ENCODE results near the gene TSFM. TPM values are rescaled to one million over a fixed set of nuclear protein-coding genes. Genes with fewer than 3 reads are reported as not detected.
A peak's percentile ranks its signal among the peaks of the same experiment; 100 is the strongest.

Gene TSFM
- polyA plus RNA-seq, 3 donors, result 4.5 to 22.6 (median 21.8) TPM

- DNase-seq, result no peak
- Histone ChIP-seq H3K9me3 (replicated peaks in 1 of 2; ENCODE audit: control insufficient read depth in 1 of 2, insufficient read depth in 1 of 2, low read length in 2 of 2) (no peaks in the 10 kb centered on the region), H3K27ac (ENCODE audit: low read depth in 1 of 2, low read length in 2 of 2) (peak overlapping the region in 1 of 2 donors; percentile 45), H3K27me3 (ENCODE audit: control insufficient read depth in 2 of 2, insufficient read depth in 2 of 2, low read length in 2 of 2) (no peaks in the 10 kb centered on the region), H3K4me2 (replicated peaks; ENCODE audit: extremely low read depth, low read length, poor library complexity, severe bottlenecking) (no peak overlapping the region), H3K36me3 (replicated peaks in 1 of 2; ENCODE audit: control insufficient read depth in 1 of 2, insufficient read depth in 2 of 2, low read length in 2 of 2) (peaks cover 74 to 83% of the 10 kb centered on the region in 2 donors), H3K79me2 (ENCODE audit: insufficient read depth, low read length) (peaks cover 53% of the 10 kb centered on the region), H4K20me1 (ENCODE audit: insufficient read depth, low read length) (peaks cover 100% of the 10 kb centered on the region), H3K9ac (ENCODE audit: insufficient read depth, low read length, poor library complexity, severe bottlenecking) (no peak overlapping the region), H3K4me1 (ENCODE audit: control insufficient read depth in 1 of 2, insufficient read depth in 2 of 2, low read length in 2 of 2) (peaks cover 22 to 24% of the 10 kb centered on the region in 2 donors), H3K4me3 (replicated peaks in 1 of 3; ENCODE audit: low read depth in 2 of 3, low read length in 3 of 3) (no peak overlapping the region), H2AFZ (ENCODE audit: insufficient read depth, low read depth, low read length, poor library complexity, severe bottlenecking) (no peak overlapping the region)
- no peak overlapping the region for H3K4me3 Mint-ChIP-seq
- no peak for TF ChIP-seq CTCF (IDR thresholded peaks at IDR 0.05)
- H3K36me3 Mint-ChIP-seq, result peaks cover 77 to 80% of the 10 kb centered on the region in 2 donors
- no peak overlapping the region for H3K27ac Mint-ChIP-seq
- peaks cover 0 to 3% (median 1%) of the 10 kb centered on the region in 3 donors for H3K27me3 Mint-ChIP-seq (ENCODE audit: low read depth in 3 of 3)
- peaks cover 25% of the 10 kb centered on the region for H3K4me1 Mint-ChIP-seq
- 80% methylated on average over 1 of the region's 1 CpG for WGBS (ENCODE audit: insufficient coverage)
- no peaks in the 10 kb centered on the region for H3K9me3 Mint-ChIP-seq
- intact Hi-C loops (cut with micrococcal nuclease), result no loop called here
Observed at GRCh38 chr12:57826966-57827365, 44.4 kb downstream of the TSFM start.

GRCh38 chr12:57829025-57829777 is 46.6 kb downstream of the TSFM start:
- Mint-ChIP-seq H3K27me3 (ENCODE audit: low read depth in 3 of 3) (peaks cover 0 to 3% (median 0%) of the 10 kb centered on the region in 3 donors), H3K27ac (peak overlapping the region in 3 of 7 donors; percentile 26 to 76 (median 26)), H3K4me1 (peaks cover 45% of the 10 kb centered on the region), H3K9me3 (no peaks in the 10 kb centered on the region), H3K4me3 (no peak overlapping the region), H3K36me3 (peaks cover 55 to 62% of the 10 kb centered on the region in 2 donors)
- Histone ChIP-seq H3K27me3 (ENCODE audit: control insufficient read depth in 2 of 2, insufficient read depth in 2 of 2, low read length in 2 of 2) (no peaks in the 10 kb centered on the region), H3K4me2 (replicated peaks; ENCODE audit: extremely low read depth, low read length, poor library complexity, severe bottlenecking) (no peak overlapping the region), H3K27ac (ENCODE audit: low read depth in 1 of 2, low read length in 2 of 2) (peak overlapping the region in 1 of 2 donors; percentile 6), H3K9me3 (replicated peaks in 1 of 2; ENCODE audit: control insufficient read depth in 1 of 2, insufficient read depth in 1 of 2, low read length in 2 of 2) (no peaks in the 10 kb centered on the region), H3K36me3 (replicated peaks in 1 of 2; ENCODE audit: control insufficient read depth in 1 of 2, insufficient read depth in 2 of 2, low read length in 2 of 2) (peaks cover 52 to 60% of the 10 kb centered on the region in 2 donors), H3K79me2 (ENCODE audit: insufficient read depth, low read length) (peaks cover 75% of the 10 kb centered on the region), H2AFZ (ENCODE audit: insufficient read depth, low read depth, low read length, poor library complexity, severe bottlenecking) (no peak overlapping the region), H3K4me3 (replicated peaks in 1 of 3; ENCODE audit: low read depth in 2 of 3, low read length in 3 of 3) (no peak overlapping the region), H4K20me1 (ENCODE audit: insufficient read depth, low read length) (peaks cover 100% of the 10 kb centered on the region), H3K4me1 (ENCODE audit: control insufficient read depth in 1 of 2, insufficient read depth in 2 of 2, low read length in 2 of 2) (peaks cover 37 to 44% of the 10 kb centered on the region in 2 donors), H3K9ac (ENCODE audit: insufficient read depth, low read length, poor library complexity, severe bottlenecking) (no peak overlapping the region)
- no peak for DNase-seq
- TF ChIP-seq CTCF (IDR thresholded peaks at IDR 0.05), result no peak
- WGBS (ENCODE audit: insufficient coverage), result 100% methylated on average over 1 of the region's 10 CpGs
- intact Hi-C loops (cut with micrococcal nuclease), result no loop called here

Measured in CD14-positive monocyte (primary cell).